Kidney glomerular epithelial cell (primary cell): ENCODE results near the gene ARPC1B.
"Not testable (repeated sequence)": the region's sequence is repeated elsewhere in the genome, so short reads cannot be mapped to it uniquely, and the experiment has no call there.

ENCODE experiments used
- DNase-seq: peaks from one replicate; lab custom pipeline; 2025; lab: John Stamatoyannopoulos, UW

ARPC1B gene

GRCh38 chr7:99409806-99410205, 35.3 kb downstream of the ARPC1B start:
- DNase-seq, result no peak

GRCh38 chr7:99410635-99411034, 36.1 kb downstream of the ARPC1B start:
- DNase-seq, result no peak

GRCh38 chr7:99415513-99416127, 41.1 kb downstream of the ARPC1B start:
- DNase-seq, result peak; percentile 30

- no peak for DNase-seq
These were observed 43.7 kb downstream of the ARPC1B start for GRCh38 chr7:99418260-99418659.

GRCh38 chr7:99419323-99420021, 44.9 kb downstream of the ARPC1B start:
- DNase-seq, result no peak

- DNase-seq, result no peak
These were observed 45.7 kb downstream of the ARPC1B start for GRCh38 chr7:99420213-99420612.

- no peak for DNase-seq
These were observed 46.5 kb downstream of the ARPC1B start for GRCh38 chr7:99420986-99421385.

GRCh38 chr7:99422186-99422585, 47.7 kb downstream of the ARPC1B start:
- DNase-seq, result no peak

GRCh38 chr7:99422625-99423024, 48.1 kb downstream of the ARPC1B start:
- no peak for DNase-seq

GRCh38 chr7:99424932-99425730, 50.6 kb downstream of the ARPC1B start:
- no peak for DNase-seq

- no peak for DNase-seq
These were observed 54.5 kb downstream of the ARPC1B start for GRCh38 chr7:99428972-99429566.

- DNase-seq, result no peak
These were observed 55.2 kb downstream of the ARPC1B start for GRCh38 chr7:99429756-99430155.

GRCh38 chr7:99431756-99432540, 57.4 kb downstream of the ARPC1B start:
- not testable (repeated sequence) for DNase-seq

GRCh38 chr7:99433158-99433557, 58.6 kb downstream of the ARPC1B start:
- no peak for DNase-seq

- no peak for DNase-seq
These were observed 63.5 kb downstream of the ARPC1B start for GRCh38 chr7:99437946-99438572.

- peak; percentile 88 for DNase-seq
These were observed 64.3 kb downstream of the ARPC1B start, which contains the start of the genes CPSF4 and PTCD1 for GRCh38 chr7:99438573-99439480. CPSF4 (plus strand) TSS chr7:99438943; CDS start chr7:99439083, 140 bp downstream. PTCD1 (minus strand) TSS chr7:99438798; CDS start chr7:99435242, 3,556 bp downstream.

- no peak for DNase-seq
These were observed 65.7 kb downstream of the ARPC1B start for GRCh38 chr7:99440195-99440594.
